MCF 10A (cell line): ENCODE results near the gene IL17RC. TPM values are rescaled to one million over a fixed set of nuclear protein-coding genes. Genes with fewer than 3 reads are reported as not detected.
"Not testable (repeated sequence)": the region's sequence is repeated elsewhere in the genome, so short reads cannot be mapped to it uniquely, and the experiment has no call there.

Experiments used
- BruUV-seq: library from RNA; stranded (reverse); fragments of 400-500 nt; replicated peaks from 2 replicates; lab custom pipeline; 2021; lab: Mats Ljungman, UMichigan
- CTCF ChIA-PET: fragments of 300-600 bp; sonication (Branson Sonifier 250); formaldehyde crosslinking; extraction: SDS; loops from one replicate; lab custom pipeline; 2021; ENCODE audit warnings: antibody characterized with exemption, inconsistent platforms; lab: Yijun Ruan, JAX
- POLR2A ChIA-PET: fragments of 300-600, 350-650 bp; sonication (Branson Sonifier 250); formaldehyde crosslinking; extraction: SDS; loops from one replicate; lab custom pipeline; 2020; ENCODE audit warnings: antibody characterized with exemption, inconsistent platforms; lab: Yijun Ruan, JAX
- DNase-seq: peaks from one replicate; pipeline ENCODE4 v3.0.0-alpha.2; 2018; ENCODE audit not compliant: unreplicated experiment
- H3K27ac Mint-ChIP-seq: one replicate; pipeline ENCODE4 v1.8.0; 2022; ENCODE audit warnings: mild to moderate bottlenecking, low read depth, mixed read lengths; ENCODE audit not compliant: unreplicated experiment
- H3K27me3 Mint-ChIP-seq: one replicate; pipeline ENCODE4 v1.8.0; 2022; ENCODE audit warnings: mixed read lengths; ENCODE audit not compliant: insufficient read depth, unreplicated experiment
- H3K36me3 Mint-ChIP-seq: one replicate; pipeline ENCODE4 v1.8.0; 2022; ENCODE audit warnings: mild to moderate bottlenecking, moderate library complexity, mixed read lengths; ENCODE audit not compliant: insufficient read depth, unreplicated experiment
- H3K4me1 Mint-ChIP-seq: one replicate; pipeline ENCODE4 v1.8.0; 2022; ENCODE audit warnings: mixed read lengths; ENCODE audit not compliant: insufficient read depth, unreplicated experiment
- H3K4me3 Mint-ChIP-seq: one replicate; pipeline ENCODE4 v1.8.0; 2022; ENCODE audit warnings: mild to moderate bottlenecking, moderate library complexity, mixed read lengths; ENCODE audit not compliant: unreplicated experiment
- H3K9me3 Mint-ChIP-seq: one replicate; pipeline ENCODE4 v1.8.0; 2022; ENCODE audit warnings: mixed read lengths; ENCODE audit not compliant: unreplicated experiment
- CTCF ChIP-seq: fragments of 200-600 bp; IDR thresholded peaks from one replicate; pipeline ENCODE4 v1.8.0; 2022; ENCODE audit warnings: antibody characterized with exemption, mild to moderate bottlenecking; ENCODE audit not compliant: unreplicated experiment
- intact Hi-C: fragments of 100-400 bp; cut with micrococcal nuclease; formaldehyde crosslinking; loops from 2 replicates; pipeline ENCODE4 v1.14.1; 2022
- total RNA-seq: library from RNA; stranded (reverse); gene quantifications from 2 replicates; pipeline ENCODE4 v1.2.3, GENCODE V29; 2022

IL17RC gene
- total RNA-seq, 1 experiment from 2014 or later: 25.7 TPM

- H3K36me3 Mint-ChIP-seq: peaks cover 47% of the 10 kb centered on the region
- POLR2A ChIA-PET: interaction anchor here (0.9 to 3.2 kb wide), 9 partner anchors 8 to 57 kb away, joined by 3 to 47 read pairs (median 7); partner anchors contain the start of gene IL17RE
- BruUV-seq: no TSS peak
- intact Hi-C loops: no loop called here
- no peak overlapping the region for H3K4me3 Mint-ChIP-seq
- H3K27me3 Mint-ChIP-seq: no peaks in the 10 kb centered on the region
- no peak for TF ChIP-seq CTCF
- CTCF ChIA-PET: interaction anchor here (0.6 to 0.7 kb wide), 2 partner anchors 24 to 25 kb away, joined by 3 read pairs; no protein-coding TSS in a partner anchor
- no peak for DNase-seq
- H3K27ac Mint-ChIP-seq: peak overlapping the region; percentile 98
- H3K9me3 Mint-ChIP-seq: no peaks in the 10 kb centered on the region
- peaks cover 43% of the 10 kb centered on the region for H3K4me1 Mint-ChIP-seq
These were observed 27.5 kb upstream of the IL17RC start for GRCh38 chr3:9889405-9889804.

GRCh38 chr3:9890249-9891071 is 26.4 kb upstream of the IL17RC start, which contains the start of gene JAGN1:
JAGN1 (plus strand) TSS chr3:9890610; CDS start chr3:9890723, 113 bp downstream.
- Mint-ChIP-seq H3K27me3 (no peaks in the 10 kb centered on the region), H3K4me3 (peak within 1 kb of the TSS; percentile 91), H3K4me1 (peaks cover 45% of the 10 kb centered on the region), H3K9me3 (peaks cover 6% of the 10 kb centered on the region), H3K27ac (peak within 1 kb of the TSS; percentile 98), H3K36me3 (peaks cover 57% of the 10 kb centered on the region)
- no TSS peak for BruUV-seq
- CTCF ChIA-PET: interaction anchor here (0.9 to 1.7 kb wide), 7 partner anchors 22 to 158 kb away, joined by 3 to 8 read pairs (median 3); no protein-coding TSS in a partner anchor
- intact Hi-C loops: no loop called here
- no peak for TF ChIP-seq CTCF
- peak; percentile 90 for DNase-seq
- POLR2A ChIA-PET: interaction anchor here (0.6 to 4.4 kb wide), 22 partner anchors 7 to 1247 kb away, joined by 3 to 47 read pairs (median 6); partner anchors contain the start of genes CRELD1, IL17RC, IL17RE and RPUSD3

GRCh38 chr3:9891072-9891622 is 25.8 kb upstream of the IL17RC start:
- TSS peak; percentile 60 for BruUV-seq
- Mint-ChIP-seq H3K4me3 (peak overlapping the region; percentile 91), H3K27ac (peak overlapping the region; percentile 98), H3K9me3 (peaks cover 6% of the 10 kb centered on the region), H3K27me3 (no peaks in the 10 kb centered on the region), H3K36me3 (peaks cover 57% of the 10 kb centered on the region), H3K4me1 (peaks cover 45% of the 10 kb centered on the region)
- DNase-seq: no peak
- no peak for TF ChIP-seq CTCF
- ChIA-PET CTCF (interaction anchor here (0.9 to 1.7 kb wide), 8 partner anchors 22 to 158 kb away, joined by 3 to 8 read pairs (median 4); no protein-coding TSS in a partner anchor), POLR2A (interaction anchor here (0.6 to 4.4 kb wide), 23 partner anchors 9 to 1246 kb away, joined by 3 to 47 read pairs (median 5); partner anchors contain the start of genes CRELD1, IL17RC, IL17RE and RPUSD3)
- intact Hi-C loops: no loop called here

GRCh38 chr3:9893739-9894138 is 23.2 kb upstream of the IL17RC start:
- BruUV-seq: TSS peak; percentile 60
- CTCF ChIA-PET: interaction anchor here (0.6 to 2.7 kb wide), 15 partner anchors 8 to 229 kb away, joined by 3 to 11 read pairs (median 4); partner anchors contain the start of genes CRELD1 and IL17RE
- Mint-ChIP-seq H3K4me1 (peaks cover 64% of the 10 kb centered on the region), H3K36me3 (peaks cover 52% of the 10 kb centered on the region), H3K9me3 (peaks cover 6% of the 10 kb centered on the region), H3K27ac (peak overlapping the region; percentile 87), H3K27me3 (no peaks in the 10 kb centered on the region), H3K4me3 (peak overlapping the region; percentile 91)
- POLR2A ChIA-PET: interaction anchor here (0.9 to 4.4 kb wide), 12 partner anchors 9 to 245 kb away, joined by 3 to 54 read pairs (median 10); partner anchors contain the start of genes ARPC4, IL17RC, IL17RE and MTMR14
- DNase-seq: no peak
- intact Hi-C loops: no loop called here
- TF ChIP-seq CTCF: no peak

GRCh38 chr3:9895715-9896114 is 21.2 kb upstream of the IL17RC start:
- ChIA-PET POLR2A (interaction anchor here (0.6 to 3.5 kb wide), 6 partner anchors 9 to 134 kb away, joined by 3 to 54 read pairs (median 20); partner anchors contain the start of gene IL17RE), CTCF (interaction anchor here (0.6 to 1.2 kb wide), 2 partner anchors 14 to 19 kb away, joined by 3 read pairs; no protein-coding TSS in a partner anchor)
- Mint-ChIP-seq H3K4me1 (peaks cover 65% of the 10 kb centered on the region), H3K27ac (peak overlapping the region; percentile 79), H3K36me3 (peaks cover 46% of the 10 kb centered on the region)
- not testable (repeated sequence) for BruUV-seq, DNase-seq, H3K27me3 Mint-ChIP-seq, H3K9me3 Mint-ChIP-seq, H3K4me3 Mint-ChIP-seq
- intact Hi-C loops: loop anchor here (2.0 kb wide), 1 partner anchor 47 kb away; no protein-coding TSS in a partner anchor
